Muscle of back (tissue), 13 donors: ENCODE measurements around the gene CIAO2A. TPM values are rescaled to one million over a fixed set of nuclear protein-coding genes. Genes with fewer than 3 reads are reported as not detected.
"Not testable (repeated sequence)": the region's sequence is repeated elsewhere in the genome, so short reads cannot be mapped to it uniquely, and the experiment has no call there.

ENCODE experiments used
- DNase-seq, 3 donors: peaks; one replicate each; pipeline versions ENCODE4 v3.0.0 to v3.0.0-alpha.2; 2013
- long read RNA-seq, 9 donors: transcript quantifications; one replicate each; lab custom pipeline, GENCODE V29; 2026
- polyA plus RNA-seq, 10 donors: library from polyadenylated mRNA; unstranded; fragments of 120-200 nt; gene quantifications; one replicate each; pipeline ENCODE4 v1.2.1, GENCODE V29; 2013; ENCODE audit not compliant: insufficient read length in 10 of 10

CIAO2A gene, protein sequence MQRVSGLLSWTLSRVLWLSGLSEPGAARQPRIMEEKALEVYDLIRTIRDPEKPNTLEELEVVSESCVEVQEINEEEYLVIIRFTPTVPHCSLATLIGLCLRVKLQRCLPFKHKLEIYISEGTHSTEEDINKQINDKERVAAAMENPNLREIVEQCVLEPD
- 10 to 100 TPM; 45.5 to 55.7 (median 49.0) TPM for polyA plus RNA-seq
- long read RNA-seq, donor 1, transcript CIAO2A-202 (4 exons, 826 nt) = minor isoform, 5 of 25 reads
- long read RNA-seq, donor 1, transcript CIAO2A-201 (5 exons, 1,105 nt) = major isoform, 19 of 25 reads
- long read RNA-seq, donor 1, partial matches to known transcripts = 0 of 25 reads
- long read RNA-seq, donor 1, other reads (novel, unspliced or antisense) = 0 of 25 reads
- long read RNA-seq, donor 2, transcript CIAO2A-201 (5 exons, 1,105 nt) = major isoform, 20 of 24 reads
- long read RNA-seq, donor 2, partial matches to known transcripts = 0 of 24 reads
- long read RNA-seq, donor 2, other reads (novel, unspliced or antisense) = 0 of 24 reads
- long read RNA-seq, donor 3 = 0 reads
- long read RNA-seq, donor 4, transcript CIAO2A-201 (5 exons, 1,105 nt) = major isoform, 20 of 23 reads
- long read RNA-seq, donor 4, partial matches to known transcripts = 0 of 23 reads
- long read RNA-seq, donor 4, other reads (novel, unspliced or antisense) = 0 of 23 reads
- long read RNA-seq, donor 5, transcript CIAO2A-202 (4 exons, 826 nt) = minor isoform, 7 of 49 reads
- long read RNA-seq, donor 5, transcript CIAO2A-201 (5 exons, 1,105 nt) = major isoform, 38 of 49 reads
- long read RNA-seq, donor 5, partial matches to known transcripts = 0 of 49 reads
- long read RNA-seq, donor 5, other reads (novel, unspliced or antisense) = 0 of 49 reads
- long read RNA-seq, donor 6, transcript CIAO2A-202 (4 exons, 826 nt) = minor isoform, 13 of 43 reads
- long read RNA-seq, donor 6, transcript CIAO2A-201 (5 exons, 1,105 nt) = major isoform, 30 of 43 reads
- long read RNA-seq, donor 6, partial matches to known transcripts = 0 of 43 reads
- long read RNA-seq, donor 6, other reads (novel, unspliced or antisense) = 0 of 43 reads
- long read RNA-seq, donor 7, transcript CIAO2A-201 (5 exons, 1,105 nt) = major isoform, 17 of 22 reads
- long read RNA-seq, donor 7, partial matches to known transcripts = 0 of 22 reads
- long read RNA-seq, donor 7, other reads (novel, unspliced or antisense) = 0 of 22 reads
- long read RNA-seq, donor 8, transcript CIAO2A-201 (5 exons, 1,105 nt) = major isoform, 22 of 30 reads
- long read RNA-seq, donor 8, transcript CIAO2A-202 (4 exons, 826 nt) = minor isoform, 7 of 30 reads
- long read RNA-seq, donor 8, partial matches to known transcripts = 0 of 30 reads
- long read RNA-seq, donor 8, other reads (novel, unspliced or antisense) = 0 of 30 reads
- long read RNA-seq, donor 9, partial matches to known transcripts = 0 of 4 reads
- long read RNA-seq, donor 9, other reads (novel, unspliced or antisense) = 0 of 4 reads

GRCh38 chr15:64093627-64094417, at the start of gene CIAO2A:
CIAO2A (minus strand) TSS chr15:64093838; CDS start chr15:64093768, 70 bp downstream.
- peak; percentile 97 to 99 (median 99) for DNase-seq

- DNase-seq = no peak
Measured at GRCh38 chr15:64143276-64143675, 49.6 kb upstream of the CIAO2A start.

DNA sequence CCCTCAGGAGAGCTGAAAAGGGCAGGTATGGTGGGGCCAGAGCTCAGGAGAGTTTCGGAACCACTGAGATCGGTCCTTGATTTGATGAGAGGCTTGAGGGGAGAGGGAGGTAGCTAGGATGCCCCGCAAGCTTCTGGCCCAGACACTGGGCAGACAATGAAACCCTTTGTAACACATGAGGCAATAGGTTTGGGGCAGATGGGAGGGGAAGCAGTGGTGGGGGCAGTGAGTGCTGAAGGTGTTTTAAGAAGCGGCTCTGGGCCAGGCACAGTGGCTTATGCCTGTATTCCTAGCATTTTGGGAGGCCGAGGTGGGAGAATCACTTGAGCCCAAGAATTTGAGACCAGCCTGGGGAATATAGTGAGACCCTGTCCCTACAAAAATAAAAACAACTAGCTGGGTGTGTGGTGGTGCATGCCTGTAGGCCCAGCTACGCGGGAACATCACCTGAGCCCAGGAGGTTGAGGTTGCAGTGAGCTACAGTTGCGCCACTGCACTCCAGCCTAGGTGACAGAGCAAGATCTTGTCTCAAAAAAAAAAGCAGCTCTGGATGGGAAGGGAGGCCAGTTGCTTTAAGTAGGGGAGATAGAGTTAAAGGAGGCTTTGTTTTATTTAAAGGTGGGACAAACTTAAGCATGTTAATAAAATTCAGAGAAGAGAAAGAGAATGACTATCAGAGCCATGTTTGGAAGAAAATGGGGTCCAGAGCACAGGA, 48.3 kb upstream of the CIAO2A start:
- DNase-seq = no peak

DNA sequence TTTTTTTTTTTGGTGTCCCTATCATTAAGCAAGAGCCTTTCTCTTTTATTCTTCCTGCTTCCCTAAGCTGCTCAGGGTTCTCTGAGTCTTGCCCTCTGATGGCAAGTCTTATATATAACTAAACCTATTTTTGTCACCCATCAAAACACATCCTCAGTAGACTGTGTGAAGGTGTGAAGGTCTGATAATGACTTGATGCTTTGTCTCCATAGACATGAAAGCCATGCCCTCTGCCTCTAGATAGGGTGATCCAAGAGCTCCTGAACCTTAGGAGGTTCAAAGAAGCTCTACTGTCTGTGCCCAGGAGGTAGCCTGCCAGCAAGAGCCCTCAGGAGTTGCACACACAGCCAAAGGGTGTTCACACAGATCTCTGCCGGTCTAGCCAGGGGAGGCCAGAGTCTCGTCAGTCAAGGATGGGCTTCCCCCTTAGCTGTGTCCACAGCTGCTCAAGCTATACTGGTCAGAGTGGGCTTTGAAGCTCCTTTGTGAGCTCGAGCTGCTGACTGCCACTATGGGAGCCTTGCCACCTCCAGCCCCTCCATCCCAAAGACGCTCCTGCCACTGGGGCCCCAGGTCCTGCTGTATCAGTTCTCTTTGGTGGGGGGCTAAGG, 44.8 kb upstream of the CIAO2A start:
- no peak for DNase-seq

DNA sequence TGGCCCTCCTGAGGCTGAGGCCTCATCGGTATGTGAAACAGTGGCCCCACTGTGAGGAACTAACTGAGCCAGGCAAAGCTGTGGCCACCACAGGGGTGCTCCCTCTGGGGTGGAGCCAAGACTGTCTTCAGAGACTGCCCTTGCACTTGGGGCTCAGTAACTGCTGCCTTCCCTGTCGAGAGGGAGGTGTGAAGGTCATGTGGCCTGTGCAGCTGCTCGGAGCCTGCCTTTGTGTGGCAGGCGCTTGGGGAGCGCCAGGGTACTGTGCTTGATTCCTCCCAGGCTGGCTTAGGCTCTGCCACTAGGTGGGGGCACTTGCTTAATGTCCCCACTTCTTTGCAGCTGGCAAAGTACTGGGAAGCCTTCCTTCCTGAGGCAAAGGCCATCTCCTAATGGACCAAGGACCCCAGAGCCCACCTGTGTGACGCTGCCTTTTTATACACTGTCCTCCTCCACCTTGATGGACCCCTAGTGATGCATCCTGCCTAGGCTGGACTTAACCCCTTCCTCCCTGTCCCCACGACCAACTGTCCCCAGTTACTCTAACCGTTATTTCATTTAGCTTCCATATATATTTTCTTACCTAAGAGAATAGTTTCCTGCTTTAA, 43.7 kb upstream of the CIAO2A start:
- no peak for DNase-seq

DNA sequence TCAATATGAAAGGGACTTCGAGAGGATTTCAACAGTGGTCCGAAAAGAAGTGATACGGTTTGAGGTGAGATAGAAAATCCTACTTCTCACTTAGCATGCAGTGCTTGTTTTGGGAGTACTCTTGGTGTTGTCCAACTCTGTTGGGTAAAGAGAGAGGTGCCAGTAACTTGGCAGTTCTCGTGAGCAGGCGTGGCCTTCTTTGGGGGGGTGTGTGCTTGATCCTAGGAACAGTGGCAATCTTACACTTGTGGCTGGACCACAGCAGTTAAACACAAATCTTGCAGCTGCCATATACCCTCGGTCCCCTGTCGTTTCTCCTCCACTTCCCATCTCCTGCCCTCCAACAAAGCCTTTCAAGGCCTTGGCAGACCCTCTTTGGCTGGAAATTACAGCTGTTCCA, 42.7 kb upstream of the CIAO2A start:
- no peak for DNase-seq

GRCh38 chr15:64134345-64134829, 40.7 kb upstream of the CIAO2A start:
- DNase-seq = no peak

- no peak for DNase-seq
Measured at GRCh38 chr15:64133623-64134344, 40.1 kb upstream of the CIAO2A start.

DNA sequence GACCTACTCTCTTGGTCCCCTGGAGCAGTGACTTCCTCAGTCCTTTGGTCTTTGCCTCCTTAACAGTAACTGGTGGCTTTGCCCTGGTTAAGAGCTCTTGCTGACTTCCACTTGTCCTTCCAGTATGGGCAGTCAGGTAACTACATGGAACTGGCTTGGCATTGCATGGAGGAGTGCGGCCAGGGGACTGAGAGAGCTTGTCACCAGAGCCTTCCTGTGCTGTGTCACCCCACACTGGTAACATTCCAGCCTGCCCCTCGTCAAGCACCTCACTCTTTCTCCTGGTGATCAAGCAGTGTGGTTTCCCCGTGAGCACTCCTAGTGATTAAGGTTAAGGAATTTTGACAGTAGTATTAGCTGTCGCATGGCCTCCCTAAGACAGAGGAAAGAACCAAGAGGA, 38.6 kb upstream of the CIAO2A start:
- no peak for DNase-seq

GRCh38 chr15:64131547-64131946, 37.9 kb upstream of the CIAO2A start:
- DNase-seq = no peak

DNA sequence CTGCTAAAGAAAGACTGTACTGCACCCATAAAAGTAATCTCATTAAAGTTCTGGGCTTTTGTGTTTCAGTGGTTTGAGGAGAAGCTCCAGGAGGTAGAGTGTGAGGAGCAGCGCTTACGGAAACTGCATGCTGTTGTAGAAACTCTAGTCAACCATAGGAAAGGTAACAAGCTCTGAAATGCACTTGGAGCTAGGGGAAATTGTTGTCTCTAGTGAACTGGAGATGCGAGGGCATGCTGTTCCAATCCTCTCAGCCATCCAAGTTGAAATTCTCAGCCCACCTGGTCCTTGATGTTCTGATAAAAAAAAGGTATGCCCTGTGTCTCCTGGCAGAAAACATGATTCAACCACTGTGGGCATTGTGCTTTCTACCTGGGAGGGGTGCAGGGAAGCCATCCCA, 36.5 kb upstream of the CIAO2A start:
- DNase-seq = no peak

GRCh38 chr15:64127521-64128270, 34.1 kb upstream of the CIAO2A start:
- no peak for DNase-seq

GRCh38 chr15:64125978-64126377, 32.3 kb upstream of the CIAO2A start:
- no peak for DNase-seq

DNA sequence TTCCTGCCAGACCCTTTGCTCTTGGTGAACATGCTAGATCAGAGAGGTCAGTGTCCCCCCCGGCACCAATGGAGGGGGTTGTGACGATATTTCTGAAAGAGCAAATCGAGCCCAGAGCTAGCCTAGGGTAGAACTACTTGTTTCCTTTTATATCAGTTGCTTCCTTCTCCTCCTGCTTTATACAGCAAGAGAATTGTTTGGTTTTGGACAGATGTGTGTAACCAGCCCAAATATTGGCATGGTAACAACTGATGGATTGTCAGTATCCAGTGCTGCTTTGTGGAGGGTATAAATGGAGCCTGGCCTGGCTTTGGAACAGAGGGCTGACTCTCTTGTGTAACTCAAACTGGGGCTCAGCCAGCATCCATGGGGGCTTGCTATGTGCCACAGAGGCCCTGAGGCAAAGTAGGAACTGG, 29.3 kb upstream of the CIAO2A start:
- no peak for DNase-seq

DNA sequence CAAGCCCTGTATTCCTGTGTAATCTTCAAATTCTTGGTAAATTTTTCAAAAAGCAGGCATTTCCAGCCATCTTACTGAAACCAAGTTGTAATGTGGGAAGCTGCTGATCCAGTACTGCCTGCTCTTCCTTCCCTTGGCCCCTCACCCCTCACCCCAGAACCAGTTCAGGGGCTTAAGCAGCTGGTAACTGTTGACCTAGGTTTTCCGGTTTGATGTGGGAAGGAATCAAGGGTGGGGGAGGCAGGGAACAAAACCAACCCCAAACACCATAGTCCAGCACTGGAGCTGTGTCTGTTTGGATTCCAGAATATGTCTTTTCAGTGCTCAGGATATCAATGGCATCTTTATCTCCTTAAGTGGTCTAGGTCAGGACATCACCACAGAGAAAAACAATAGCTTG, 28.8 kb upstream of the CIAO2A start:
- no peak for DNase-seq

DNA sequence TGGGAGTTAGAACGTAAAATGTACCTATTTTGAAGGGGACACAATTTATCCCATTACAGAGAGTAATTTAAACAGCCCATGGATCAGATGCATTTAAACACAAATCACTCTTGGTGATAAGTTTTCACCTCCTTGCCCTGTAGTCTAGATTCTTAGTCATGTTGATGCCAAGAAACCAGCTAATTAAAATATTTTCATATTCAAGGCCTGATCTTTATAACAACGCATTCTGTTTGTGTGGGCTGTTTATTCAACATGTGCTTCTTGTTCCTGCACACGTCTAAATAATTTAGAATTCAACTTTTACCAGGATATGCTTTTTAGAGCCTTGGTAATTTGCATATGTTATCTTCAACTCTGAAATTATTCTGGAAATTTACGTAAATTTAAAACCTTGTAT, 28.0 kb upstream of the CIAO2A start:
- no peak for DNase-seq

- not testable (repeated sequence) for DNase-seq
Measured at GRCh38 chr15:64120322-64120721, 26.7 kb upstream of the CIAO2A start.
